Midbrain (tissue), 1 donor: Measurements from ENCODE around the gene FBXW7.

Experiments used
- DNase-seq: peaks from one replicate; lab custom pipeline; 2025; lab: John Stamatoyannopoulos, UW

The FBXW7 gene

GRCh38 chr4:152328582-152328981, 207.3 kb downstream of the FBXW7 start:
- DNase-seq: no peak

GRCh38 chr4:152327606-152328453, 208.1 kb downstream of the FBXW7 start:
- DNase-seq: no peak

GRCh38 chr4:152325831-152326230, 210.1 kb downstream of the FBXW7 start:
- DNase-seq: no peak

- no peak for DNase-seq
These were observed 212.7 kb downstream of the FBXW7 start for GRCh38 chr4:152323221-152323620.

- no peak for DNase-seq
These were observed 213.2 kb downstream of the FBXW7 start for GRCh38 chr4:152322656-152323055.

GRCh38 chr4:152321923-152322322, 214.0 kb downstream of the FBXW7 start:
- DNase-seq: no peak

- no peak for DNase-seq
These were observed 214.5 kb downstream of the FBXW7 start for GRCh38 chr4:152321398-152321797.

GRCh38 chr4:152316969-152317368, 218.9 kb downstream of the FBXW7 start:
- no peak for DNase-seq

- no peak for DNase-seq
These were observed 225.6 kb downstream of the FBXW7 start for GRCh38 chr4:152310257-152310656.

- no peak for DNase-seq
These were observed 226.5 kb downstream of the FBXW7 start for GRCh38 chr4:152309418-152309817.

- DNase-seq: no peak
These were observed 226.9 kb downstream of the FBXW7 start for GRCh38 chr4:152308951-152309350.

GRCh38 chr4:152307669-152308068, 228.2 kb downstream of the FBXW7 start:
- no peak for DNase-seq

GRCh38 chr4:152306541-152306940, 229.4 kb downstream of the FBXW7 start:
- no peak for DNase-seq

- DNase-seq: no peak
These were observed 231.7 kb downstream of the FBXW7 start for GRCh38 chr4:152304220-152304619.

- no peak for DNase-seq
These were observed 234.5 kb downstream of the FBXW7 start for GRCh38 chr4:152301381-152301780.

GRCh38 chr4:152299553-152299952, 236.3 kb downstream of the FBXW7 start:
- no peak for DNase-seq

- no peak for DNase-seq
These were observed 239.5 kb downstream of the FBXW7 start for GRCh38 chr4:152296386-152296785.

GRCh38 chr4:152294765-152295164, 241.1 kb downstream of the FBXW7 start:
- no peak for DNase-seq

- DNase-seq: no peak
These were observed 241.6 kb downstream of the FBXW7 start for GRCh38 chr4:152294331-152294730.

- DNase-seq: no peak
These were observed 242.4 kb downstream of the FBXW7 start for GRCh38 chr4:152293527-152293926.

GRCh38 chr4:152290366-152290921, 245.4 kb downstream of the FBXW7 start:
- DNase-seq: no peak

GRCh38 chr4:152289941-152290340, 246.0 kb downstream of the FBXW7 start:
- no peak for DNase-seq

GRCh38 chr4:152289541-152289940, 246.4 kb downstream of the FBXW7 start:
- DNase-seq: no peak
